DND-41 (cell line): ENCODE data around the gene APCDD1L.
A peak's percentile ranks its signal among the peaks of the same experiment; 100 is the strongest.

Experiments used
- CTCF ChIP-seq: IDR thresholded peaks from 2 replicates; pipeline ENCODE4 v1.5.1; 2012; ENCODE audit warnings: borderline replicate concordance, low read length, moderate library complexity, mild to moderate bottlenecking; ENCODE audit not compliant: poor library complexity, severe bottlenecking; ENCODE audit errors: extremely low read depth
- EZH2 ChIP-seq: IDR thresholded peaks from 3 replicates; pipeline ENCODE4 v1.6.1; 2012; ENCODE audit warnings: borderline replicate concordance, low read depth, mild to moderate bottlenecking, moderate library complexity, low read length, inconsistent platforms; ENCODE audit not compliant: severe bottlenecking

DNA sequence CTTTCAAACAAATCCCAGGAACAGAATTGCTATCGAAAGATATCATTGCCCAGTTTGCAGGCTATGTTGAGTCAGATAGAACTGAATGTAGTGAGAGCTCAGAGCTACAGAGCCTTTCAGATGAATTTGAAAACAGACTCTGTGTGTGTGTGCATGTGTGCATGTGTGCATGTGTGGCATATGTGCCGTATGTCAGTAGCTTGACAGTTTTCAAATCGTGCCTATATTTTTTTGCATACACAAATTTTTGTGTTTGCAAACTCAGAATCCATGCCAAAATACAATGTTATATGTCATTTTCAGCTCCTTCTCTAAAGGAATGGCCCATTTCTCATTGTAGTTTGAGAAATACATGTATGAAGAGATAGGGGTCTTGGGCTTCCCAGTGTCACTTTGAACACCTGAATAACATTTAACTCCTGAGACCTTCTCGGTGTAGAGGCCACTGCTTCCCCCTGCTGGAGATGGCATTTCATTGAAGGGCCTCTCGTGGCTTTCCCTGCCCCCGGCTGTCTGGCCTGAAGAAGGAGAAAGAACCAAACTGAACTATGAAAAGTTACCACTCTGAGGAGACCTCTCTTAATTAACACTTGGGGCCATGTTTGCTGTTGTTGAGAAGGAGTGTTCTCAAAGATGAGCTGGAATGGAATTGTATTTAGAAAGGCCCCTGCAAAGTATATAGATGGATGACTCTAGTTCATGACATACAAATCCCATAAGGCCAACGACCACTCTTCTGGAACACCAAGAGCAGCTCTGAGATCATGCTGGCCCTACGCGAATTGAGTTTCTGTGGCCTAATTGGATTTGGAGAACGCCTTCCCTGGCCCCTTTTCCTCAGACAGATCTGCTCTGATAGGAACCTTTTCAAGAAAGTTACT, 67.4 kb downstream of the APCDD1L start:
- peak; percentile 63 for TF ChIP-seq CTCF
- no peak for TF ChIP-seq EZH2
